DND-41 (cell line): ENCODE measurements around the gene KY.

ENCODE experiments used
- EZH2 ChIP-seq: IDR thresholded peaks from 3 replicates; pipeline ENCODE4 v1.6.1; 2012; ENCODE audit warnings: borderline replicate concordance, low read depth, mild to moderate bottlenecking, moderate library complexity, low read length, inconsistent platforms; ENCODE audit not compliant: severe bottlenecking
- TF ChIP-seq, protein P1 (sequence below): IDR thresholded peaks from 2 replicates; pipeline ENCODE4 v1.5.1; 2012; ENCODE audit warnings: borderline replicate concordance, low read length, moderate library complexity, mild to moderate bottlenecking; ENCODE audit not compliant: poor library complexity, severe bottlenecking; ENCODE audit errors: extremely low read depth

DNA sequence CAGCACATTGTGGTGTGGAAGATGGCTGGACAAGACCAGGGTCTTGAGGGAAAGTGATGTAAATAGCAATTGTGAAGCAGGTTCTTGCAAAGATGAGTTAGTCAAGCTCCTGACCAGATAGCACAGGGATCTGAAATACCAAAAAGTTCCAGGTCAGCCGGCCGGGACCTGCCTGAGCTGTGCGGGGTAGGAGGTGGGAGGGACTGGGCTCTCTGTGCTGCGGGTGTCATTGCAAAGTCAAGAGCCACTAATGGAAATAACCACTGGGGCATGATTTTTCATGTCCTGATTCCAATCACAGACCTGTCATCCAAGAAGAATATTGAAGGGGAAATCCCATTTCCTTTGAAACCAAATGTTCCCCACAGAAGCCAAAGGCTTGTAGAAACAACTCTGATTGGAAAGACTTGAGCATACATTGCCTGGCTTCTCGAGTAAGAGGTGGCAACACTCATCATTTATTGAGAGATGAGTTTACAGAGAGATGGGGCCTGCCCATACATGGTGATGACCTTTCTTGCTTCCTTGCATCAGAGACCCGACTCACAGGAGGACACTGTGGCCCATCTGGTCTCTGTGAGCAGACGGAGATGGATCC, 44.2 kb upstream of the KY start:
- TF ChIP-seq, protein P1, sequence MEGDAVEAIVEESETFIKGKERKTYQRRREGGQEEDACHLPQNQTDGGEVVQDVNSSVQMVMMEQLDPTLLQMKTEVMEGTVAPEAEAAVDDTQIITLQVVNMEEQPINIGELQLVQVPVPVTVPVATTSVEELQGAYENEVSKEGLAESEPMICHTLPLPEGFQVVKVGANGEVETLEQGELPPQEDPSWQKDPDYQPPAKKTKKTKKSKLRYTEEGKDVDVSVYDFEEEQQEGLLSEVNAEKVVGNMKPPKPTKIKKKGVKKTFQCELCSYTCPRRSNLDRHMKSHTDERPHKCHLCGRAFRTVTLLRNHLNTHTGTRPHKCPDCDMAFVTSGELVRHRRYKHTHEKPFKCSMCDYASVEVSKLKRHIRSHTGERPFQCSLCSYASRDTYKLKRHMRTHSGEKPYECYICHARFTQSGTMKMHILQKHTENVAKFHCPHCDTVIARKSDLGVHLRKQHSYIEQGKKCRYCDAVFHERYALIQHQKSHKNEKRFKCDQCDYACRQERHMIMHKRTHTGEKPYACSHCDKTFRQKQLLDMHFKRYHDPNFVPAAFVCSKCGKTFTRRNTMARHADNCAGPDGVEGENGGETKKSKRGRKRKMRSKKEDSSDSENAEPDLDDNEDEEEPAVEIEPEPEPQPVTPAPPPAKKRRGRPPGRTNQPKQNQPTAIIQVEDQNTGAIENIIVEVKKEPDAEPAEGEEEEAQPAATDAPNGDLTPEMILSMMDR: no peak
- TF ChIP-seq EZH2: no peak
